Measurements from ENCODE around the gene SRCAP. TPM values are rescaled to one million over a fixed set of nuclear protein-coding genes. Genes with fewer than 3 reads are reported as not detected.
A peak's percentile ranks its signal among the peaks of the same experiment; 100 is the strongest.

SRCAP gene
- total RNA-seq, 1 donor from 2014 or later = 10.0 TPM

DNA sequence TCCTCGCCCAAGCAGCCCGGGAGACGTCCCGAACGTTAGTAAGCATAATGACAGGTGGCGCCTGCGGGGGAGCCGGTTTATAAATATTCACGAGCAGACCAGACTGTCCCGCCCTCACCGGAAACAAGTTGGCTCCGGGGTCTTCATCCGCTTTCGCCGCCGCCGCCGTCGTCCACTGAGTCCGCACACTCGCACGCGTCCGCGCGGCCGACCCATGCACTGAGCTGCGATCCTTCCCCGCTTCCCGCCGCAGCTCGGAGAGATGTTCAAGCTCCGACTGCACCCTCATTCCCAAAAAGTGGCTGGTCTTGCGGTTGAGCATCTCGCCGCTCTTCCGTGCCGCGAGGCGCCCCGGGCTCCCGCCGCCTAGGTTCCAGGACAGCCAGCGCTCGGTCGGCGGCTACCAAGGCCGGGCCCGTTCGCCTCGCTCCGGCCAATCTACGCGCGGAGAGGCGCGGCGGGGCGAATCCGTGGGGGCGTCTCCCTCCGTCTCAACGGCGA, 62.5 kb downstream of the SRCAP start:
- FAIRE-seq (no peak), DNase-seq (ENCODE audit: low read depth) (peak; percentile 39)
- peaks cover 26% of the 10 kb centered on the region for H3K36me3 ChIP-seq (ENCODE audit: control insufficient read depth, insufficient read depth, low read length)

GRCh38 chr16:30761928-30762902, 63.2 kb downstream of the SRCAP start, which contains the start of the genes CFAP119 and RNF40:
Gene CFAP119 (minus strand): TSS chr16:30762062. CDS start chr16:30761748, 314 bp downstream.
Gene RNF40 (plus strand): TSS chr16:30762322. CDS start chr16:30762546, 224 bp downstream.
- Histone ChIP-seq H3K27me3 (ENCODE audit: control insufficient read depth, insufficient read depth, low read length) (no peaks in the 10 kb centered on the region), H3K4me3 (ENCODE audit: low read depth, low read length) (peak within 1 kb of the TSS; percentile 71), H3K36me3 (ENCODE audit: control insufficient read depth, insufficient read depth, low read length) (peaks cover 30% of the 10 kb centered on the region)
- TF ChIP-seq, protein P1, sequence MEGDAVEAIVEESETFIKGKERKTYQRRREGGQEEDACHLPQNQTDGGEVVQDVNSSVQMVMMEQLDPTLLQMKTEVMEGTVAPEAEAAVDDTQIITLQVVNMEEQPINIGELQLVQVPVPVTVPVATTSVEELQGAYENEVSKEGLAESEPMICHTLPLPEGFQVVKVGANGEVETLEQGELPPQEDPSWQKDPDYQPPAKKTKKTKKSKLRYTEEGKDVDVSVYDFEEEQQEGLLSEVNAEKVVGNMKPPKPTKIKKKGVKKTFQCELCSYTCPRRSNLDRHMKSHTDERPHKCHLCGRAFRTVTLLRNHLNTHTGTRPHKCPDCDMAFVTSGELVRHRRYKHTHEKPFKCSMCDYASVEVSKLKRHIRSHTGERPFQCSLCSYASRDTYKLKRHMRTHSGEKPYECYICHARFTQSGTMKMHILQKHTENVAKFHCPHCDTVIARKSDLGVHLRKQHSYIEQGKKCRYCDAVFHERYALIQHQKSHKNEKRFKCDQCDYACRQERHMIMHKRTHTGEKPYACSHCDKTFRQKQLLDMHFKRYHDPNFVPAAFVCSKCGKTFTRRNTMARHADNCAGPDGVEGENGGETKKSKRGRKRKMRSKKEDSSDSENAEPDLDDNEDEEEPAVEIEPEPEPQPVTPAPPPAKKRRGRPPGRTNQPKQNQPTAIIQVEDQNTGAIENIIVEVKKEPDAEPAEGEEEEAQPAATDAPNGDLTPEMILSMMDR (IDR thresholded peaks at IDR 0.05; ENCODE audit: insufficient read depth, low read length, severe bottlenecking) = no peak
- FAIRE-seq (no peak), DNase-seq (ENCODE audit: low read depth) (peak; percentile 97)

More for the DNA sequence above, 62.5 kb downstream of the SRCAP start:
- peak overlapping the region; percentile 71 for H3K4me3 ChIP-seq (ENCODE audit: low read depth, low read length)
- TF ChIP-seq, protein P1 (IDR thresholded peaks at IDR 0.05; ENCODE audit: insufficient read depth, low read length, severe bottlenecking) = no peak
- H3K27me3 ChIP-seq (ENCODE audit: control insufficient read depth, insufficient read depth, low read length) = no peaks in the 10 kb centered on the region

DNA sequence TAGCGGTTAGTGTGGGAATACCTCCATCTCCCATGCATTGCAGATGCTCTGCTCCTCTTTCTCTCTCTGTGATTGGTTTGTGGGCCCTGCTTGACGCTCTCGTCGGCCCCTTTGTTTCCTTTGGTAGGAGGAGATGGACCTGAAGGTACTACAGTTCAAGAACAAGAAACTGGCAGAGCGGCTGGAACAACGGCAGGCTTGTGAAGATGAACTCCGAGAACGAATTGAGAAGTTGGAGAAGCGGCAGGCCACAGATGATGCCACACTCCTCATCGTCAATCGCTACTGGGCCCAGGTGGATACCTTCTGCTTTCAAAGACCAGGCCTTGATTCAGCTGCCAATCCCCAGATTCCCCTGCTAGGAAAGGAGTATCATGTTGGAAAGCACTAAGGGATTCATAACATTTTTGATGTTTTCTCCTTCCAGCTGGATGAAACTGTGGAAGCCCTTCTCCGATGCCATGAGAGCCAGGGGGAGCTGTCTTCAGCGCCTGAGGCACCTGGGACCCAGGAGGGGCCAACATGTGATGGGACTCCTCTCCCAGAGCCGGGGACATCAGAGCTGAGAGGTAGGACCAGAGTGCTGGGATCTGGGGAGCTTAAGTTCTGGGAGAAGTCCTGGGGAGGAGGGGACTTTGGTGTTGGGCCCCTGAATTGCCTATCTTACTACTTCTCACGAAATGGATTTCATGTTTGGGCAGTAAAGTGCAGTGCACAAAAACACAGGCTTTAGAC, 64.2 kb downstream of the SRCAP start:
- Histone ChIP-seq H3K27me3 (ENCODE audit: control insufficient read depth, insufficient read depth, low read length) (no peaks in the 10 kb centered on the region), H3K36me3 (ENCODE audit: control insufficient read depth, insufficient read depth, low read length) (peaks cover 34% of the 10 kb centered on the region), H3K4me3 (ENCODE audit: low read depth, low read length) (peak overlapping the region; percentile 71)
- DNase-seq (ENCODE audit: low read depth) (no peak), FAIRE-seq (no peak)
- TF ChIP-seq, protein P1 (IDR thresholded peaks at IDR 0.05; ENCODE audit: insufficient read depth, low read length, severe bottlenecking) = no peak

DNA sequence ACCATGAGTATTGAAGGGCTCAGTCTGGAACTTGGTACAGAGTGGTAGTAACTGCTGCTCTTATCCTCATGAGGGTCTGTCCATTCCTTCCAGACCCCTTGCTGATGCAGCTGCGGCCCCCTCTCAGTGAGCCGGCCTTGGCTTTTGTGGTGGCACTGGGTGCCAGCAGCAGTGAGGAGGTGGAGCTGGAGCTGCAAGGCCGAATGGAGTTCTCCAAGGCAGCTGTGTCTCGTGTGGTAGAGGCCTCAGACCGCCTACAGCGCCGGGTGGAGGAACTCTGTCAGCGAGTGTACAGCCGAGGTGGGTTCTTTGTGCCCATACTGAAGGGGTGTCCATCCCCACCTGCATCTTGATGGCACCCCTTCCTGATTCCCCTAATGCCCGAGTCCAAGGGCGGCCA, 65.1 kb downstream of the SRCAP start:
- H3K36me3 ChIP-seq (ENCODE audit: control insufficient read depth, insufficient read depth, low read length) = peaks cover 42% of the 10 kb centered on the region
- TF ChIP-seq, protein P1 (IDR thresholded peaks at IDR 0.05; ENCODE audit: insufficient read depth, low read length, severe bottlenecking) = no peak
- H3K4me3 ChIP-seq (ENCODE audit: low read depth, low read length) = no peak overlapping the region
- no peak for DNase-seq (ENCODE audit: low read depth)
- FAIRE-seq = no peak
- H3K27me3 ChIP-seq (ENCODE audit: control insufficient read depth, insufficient read depth, low read length) = no peaks in the 10 kb centered on the region

DNA sequence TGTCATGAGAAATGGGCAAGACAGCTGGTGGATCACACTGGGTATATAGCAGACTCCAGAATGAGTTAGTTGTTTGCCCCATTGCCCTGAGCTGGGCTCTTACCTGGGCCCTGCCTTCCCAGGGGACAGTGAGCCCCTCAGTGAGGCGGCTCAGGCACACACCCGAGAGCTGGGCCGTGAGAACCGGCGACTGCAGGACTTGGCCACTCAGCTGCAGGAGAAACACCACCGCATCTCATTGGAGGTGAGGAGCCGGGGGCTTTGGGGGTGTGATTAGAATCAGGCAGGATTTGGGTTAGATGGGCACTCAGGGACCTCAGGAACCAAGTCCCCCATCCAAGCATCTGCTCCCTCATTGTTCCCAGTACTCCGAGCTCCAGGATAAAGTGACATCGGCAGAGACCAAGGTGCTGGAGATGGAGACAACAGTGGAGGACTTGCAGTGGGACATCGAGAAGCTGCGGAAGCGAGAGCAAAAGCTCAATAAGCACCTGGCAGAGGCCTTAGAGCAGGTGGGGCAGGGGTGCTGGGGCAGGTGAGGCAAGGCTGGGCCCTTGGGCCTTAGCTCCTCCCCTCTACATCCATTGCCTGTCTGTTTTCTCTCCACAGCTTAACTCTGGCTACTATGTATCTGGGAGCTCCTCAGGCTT, 66.0 kb downstream of the SRCAP start:
- Histone ChIP-seq H3K27me3 (ENCODE audit: control insufficient read depth, insufficient read depth, low read length) (no peaks in the 10 kb centered on the region), H3K4me3 (ENCODE audit: low read depth, low read length) (no peak overlapping the region), H3K36me3 (ENCODE audit: control insufficient read depth, insufficient read depth, low read length) (peaks cover 48% of the 10 kb centered on the region)
- FAIRE-seq (no peak), DNase-seq (ENCODE audit: low read depth) (no peak)
- TF ChIP-seq, protein P1 (IDR thresholded peaks at IDR 0.05; ENCODE audit: insufficient read depth, low read length, severe bottlenecking) = no peak
